Retinal pigment epithelial cell (primary cell): ENCODE measurements around the gene JKAMP.

Experiments used
- DNase-seq: peaks from one replicate; pipeline ENCODE4 v3.0.0-alpha.2; 2010; ENCODE audit warnings: low read depth
- H3K4me3 ChIP-seq: 2 replicates; pipeline ENCODE4 v1.5.1; 2011; ENCODE audit warnings: mild to moderate bottlenecking, low read length, control low read depth, moderate library complexity
- TF ChIP-seq, protein P1 (sequence below): conservative IDR thresholded peaks from 2 replicates; pipeline ENCODE4 v1.5.1; 2011; ENCODE audit warnings: low read depth, low read length, control low read depth, inconsistent platforms

The JKAMP gene

DNA sequence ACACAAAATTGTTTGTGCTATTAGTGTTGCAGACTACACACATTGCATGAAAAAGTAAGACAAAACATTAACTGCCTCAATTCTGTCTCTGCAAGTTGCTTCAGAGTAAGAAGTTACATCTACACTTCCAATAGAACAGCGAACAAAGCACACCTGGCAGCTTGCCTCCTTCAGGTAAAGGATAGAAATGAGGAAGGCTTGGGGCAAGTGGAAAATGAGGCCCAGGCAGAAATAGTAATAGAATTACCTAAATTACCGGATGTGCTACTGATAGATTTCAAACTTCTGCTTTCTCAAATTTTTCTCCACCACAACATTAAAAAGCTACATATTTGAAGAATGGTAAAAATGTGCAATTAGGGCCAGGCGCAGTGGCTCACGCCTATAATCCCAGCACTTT is 54.6 kb downstream of the JKAMP start:
- H3K4me3 ChIP-seq: no peak overlapping the region
- TF ChIP-seq, protein P1, sequence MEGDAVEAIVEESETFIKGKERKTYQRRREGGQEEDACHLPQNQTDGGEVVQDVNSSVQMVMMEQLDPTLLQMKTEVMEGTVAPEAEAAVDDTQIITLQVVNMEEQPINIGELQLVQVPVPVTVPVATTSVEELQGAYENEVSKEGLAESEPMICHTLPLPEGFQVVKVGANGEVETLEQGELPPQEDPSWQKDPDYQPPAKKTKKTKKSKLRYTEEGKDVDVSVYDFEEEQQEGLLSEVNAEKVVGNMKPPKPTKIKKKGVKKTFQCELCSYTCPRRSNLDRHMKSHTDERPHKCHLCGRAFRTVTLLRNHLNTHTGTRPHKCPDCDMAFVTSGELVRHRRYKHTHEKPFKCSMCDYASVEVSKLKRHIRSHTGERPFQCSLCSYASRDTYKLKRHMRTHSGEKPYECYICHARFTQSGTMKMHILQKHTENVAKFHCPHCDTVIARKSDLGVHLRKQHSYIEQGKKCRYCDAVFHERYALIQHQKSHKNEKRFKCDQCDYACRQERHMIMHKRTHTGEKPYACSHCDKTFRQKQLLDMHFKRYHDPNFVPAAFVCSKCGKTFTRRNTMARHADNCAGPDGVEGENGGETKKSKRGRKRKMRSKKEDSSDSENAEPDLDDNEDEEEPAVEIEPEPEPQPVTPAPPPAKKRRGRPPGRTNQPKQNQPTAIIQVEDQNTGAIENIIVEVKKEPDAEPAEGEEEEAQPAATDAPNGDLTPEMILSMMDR: no peak
- DNase-seq: no peak

DNA sequence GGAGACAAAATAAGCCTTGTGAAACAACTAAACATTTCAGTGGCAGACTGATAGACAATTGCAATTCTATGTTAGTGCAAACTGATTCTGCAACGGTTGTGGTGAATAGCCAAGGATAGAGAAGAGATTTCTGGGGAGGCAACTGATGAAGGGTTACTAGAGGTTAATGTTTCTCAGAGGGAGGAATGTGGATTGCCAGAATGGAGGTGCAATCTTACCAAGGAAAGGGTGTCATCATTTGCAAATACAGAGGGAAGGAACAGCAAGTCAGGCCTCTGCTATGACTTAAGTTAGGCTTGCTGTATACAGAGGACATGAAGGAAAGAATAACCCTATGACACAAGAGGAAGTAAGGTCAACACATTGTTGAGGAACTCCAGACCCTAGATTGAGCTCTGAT is 56.5 kb downstream of the JKAMP start:
- no peak overlapping the region for H3K4me3 ChIP-seq
- no peak for DNase-seq
- TF ChIP-seq, protein P1: no peak

DNA sequence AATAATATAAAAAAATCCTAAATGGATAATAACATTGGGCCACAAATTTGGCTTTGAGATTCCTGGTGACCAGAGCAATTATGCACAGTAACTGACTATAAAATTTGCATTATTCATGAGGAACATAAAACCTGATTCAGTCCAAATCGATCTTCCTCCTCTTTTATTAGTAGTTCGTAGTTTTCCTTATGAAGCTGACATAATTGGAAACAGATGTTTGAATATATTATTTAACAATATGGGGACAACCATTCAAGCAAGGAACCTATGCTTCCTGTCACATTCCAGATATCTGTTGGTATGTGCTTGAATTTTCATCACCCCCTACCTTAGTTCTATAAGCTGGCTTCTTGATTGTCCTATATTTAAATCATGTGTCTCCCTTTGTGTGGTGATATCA is 57.4 kb downstream of the JKAMP start:
- TF ChIP-seq, protein P1: no peak
- no peak overlapping the region for H3K4me3 ChIP-seq
- no peak for DNase-seq

DNA sequence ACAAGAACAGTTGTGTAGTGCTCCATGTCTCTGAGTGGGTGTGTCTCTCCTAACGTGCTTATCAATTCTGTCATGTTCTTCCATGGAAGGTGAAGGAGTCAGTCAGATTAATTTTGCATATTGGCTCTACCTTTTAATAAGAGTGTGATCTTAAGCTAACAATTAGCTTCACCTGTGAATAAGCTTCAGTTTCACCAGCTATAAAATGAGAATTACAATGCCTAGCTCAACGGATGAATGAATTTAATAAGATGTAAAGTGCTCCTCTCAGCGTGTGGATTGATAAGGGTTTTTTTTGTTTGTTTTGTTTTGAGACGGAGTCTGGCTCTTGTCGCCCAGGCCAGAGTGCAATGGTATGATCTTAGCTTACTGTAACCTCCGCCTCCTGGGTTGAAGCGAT is 59.6 kb downstream of the JKAMP start:
- TF ChIP-seq, protein P1: no peak
- no peak for DNase-seq
- no peak overlapping the region for H3K4me3 ChIP-seq

DNA sequence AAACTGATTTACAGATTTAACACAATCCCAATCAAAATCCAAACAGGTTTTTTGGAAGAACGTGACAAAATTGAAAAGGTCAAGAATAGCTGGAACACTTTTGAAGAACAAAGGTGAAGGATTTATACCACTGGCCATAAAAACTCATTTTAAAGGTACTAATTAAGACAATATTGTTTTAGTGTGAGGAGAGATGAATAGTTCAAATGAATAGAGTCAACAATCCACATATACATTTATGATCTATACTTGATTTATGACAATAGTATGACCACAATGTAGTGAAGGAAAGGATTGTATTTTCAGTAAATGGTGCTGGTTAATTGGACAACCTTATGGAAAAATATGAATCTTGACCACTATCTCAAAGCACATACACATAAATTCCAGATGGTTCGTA is 63.0 kb downstream of the JKAMP start:
- TF ChIP-seq, protein P1: no peak

More for the DNA sequence above, 63.0 kb downstream of the JKAMP start:
- H3K4me3 ChIP-seq: no peak overlapping the region
- no peak for DNase-seq
